Aorta (tissue), 5 donors: ENCODE measurements around the gene CYSTM1. TPM values are rescaled to one million over a fixed set of nuclear protein-coding genes. Genes with fewer than 3 reads are reported as not detected.

Experiments
- ATAC-seq: fragments of 200-7000 bp; cut with Tn5 transposase; one replicate; pipeline ENCODE4 v1.9.1; 2022; ENCODE audit warnings: moderate library complexity; ENCODE audit not compliant: low FRiP score
- DNase-seq, 2 donors: peaks; one replicate each; pipeline ENCODE4 v3.0.0-alpha.2; 2020
- H3K27ac ChIP-seq, 2 donors: one replicate each; pipeline ENCODE4 v1.5.1; 2013; ENCODE audit warnings: low read length in 2 of 2, mild to moderate bottlenecking in 2 of 2, moderate library complexity in 2 of 2, control low read depth in 1 of 2, inconsistent platforms in 1 of 2, low read depth in 1 of 2
- H3K27me3 ChIP-seq, 2 donors: one replicate each; pipeline ENCODE4 v1.6.1; 2013; ENCODE audit warnings: control low read depth in 1 of 2, low read length in 1 of 2, mild to moderate bottlenecking in 1 of 2, moderate library complexity in 1 of 2; ENCODE audit not compliant: insufficient read depth in 2 of 2, control insufficient read depth in 1 of 2
- H3K36me3 ChIP-seq, 2 donors: one replicate each; pipeline ENCODE4 v1.6.1; 2013; ENCODE audit warnings: control low read depth in 1 of 2, low read length in 1 of 2, mild to moderate bottlenecking in 1 of 2; ENCODE audit not compliant: insufficient read depth in 2 of 2, control insufficient read depth in 1 of 2
- H3K4me1 ChIP-seq, 2 donors: one replicate each; pipeline ENCODE4 v1.6.1; 2013; ENCODE audit warnings: low read length in 2 of 2, control low read depth in 1 of 2, mild to moderate bottlenecking in 1 of 2, moderate library complexity in 1 of 2; ENCODE audit not compliant: insufficient read depth in 2 of 2, control insufficient read depth in 1 of 2
- H3K4me3 ChIP-seq, 2 donors: one replicate each; pipeline ENCODE4 v1.5.1; 2013; ENCODE audit warnings: low read length in 2 of 2, control low read depth in 1 of 2, mild to moderate bottlenecking in 1 of 2
- H3K9me3 ChIP-seq: one replicate; pipeline ENCODE4 v1.6.1; 2013; ENCODE audit warnings: mild to moderate bottlenecking, low read length; ENCODE audit not compliant: control insufficient read depth
- WGBS, 2 donors: extraction: QIAGEN DNeasy Blood & Tissue Kit; methylation state at CpG; one replicate each; pipeline ENCODE4 v1.1.7; 2013; 5-methylcytosine and 5-hydroxymethylcytosine counted together
- intact Hi-C, 2 donors: fragments of 100-400 bp; cut with DNase I; formaldehyde crosslinking; loops; one replicate each; pipeline versions ENCODE4 v1.14.2 to v1.15.0; 2022
- polyA plus RNA-seq, 2 donors: library from polyadenylated mRNA; stranded (reverse); fragments of 200-250 nt; gene quantifications; one replicate each; pipeline ENCODE4 v1.2.3, GENCODE V29; 2013
- total RNA-seq, 2 donors: library from RNA; stranded (reverse); fragmentation: NEBNext Ultra II Directional; extraction: Animal tissue kit (Norgen Biotek cat#: 25700); gene quantifications; one replicate each; pipeline ENCODE4 v1.2.1, GENCODE V29; 2021
- donor health status: healthy with polysubstance abuse.
- donor health status: Bipolar disorder and iron deficiency.
- donor health status: DM: no; HTN: no; CAD: no.
- donor health status: DM: no; HTN: no; CAD: no.
- donor health status: DM: yes; HTN: yes; CAD: no.

Gene CYSTM1
- total and polyA plus RNA-seq, 4 donors, result 44.7 to 179 (median 64.8) TPM

DNA sequence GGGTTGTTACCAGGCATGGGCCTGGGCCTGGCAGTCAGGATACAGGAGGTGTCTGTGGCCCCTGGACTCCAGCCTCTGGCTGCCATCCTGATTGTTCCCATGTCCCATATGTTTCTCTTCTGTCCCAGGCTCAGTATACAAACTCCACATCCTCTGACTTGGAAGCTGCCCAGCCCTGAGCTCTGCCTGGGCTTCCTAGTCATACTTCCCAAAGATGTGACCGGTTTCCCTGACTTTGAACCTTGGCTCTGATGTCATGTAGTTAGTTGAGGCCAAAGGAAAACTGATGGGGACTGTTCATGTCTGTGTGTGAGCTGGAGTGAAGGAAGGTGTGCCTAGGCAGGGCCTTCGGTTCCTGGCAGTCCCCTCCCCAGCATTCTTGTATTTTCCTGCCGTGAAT is 50.4 kb downstream of the CYSTM1 start:
- DNase-seq, result no peak
- WGBS, 2 donors, result 84 to 92% methylated on average over 3 of the region's 3 CpGs
- H3K9me3 ChIP-seq, result no peaks in the 10 kb centered on the region
- H3K36me3 ChIP-seq, result no peaks in the 10 kb centered on the region
- H3K4me3 ChIP-seq, result no peak overlapping the region
- no peak overlapping the region for H3K27ac ChIP-seq
- no peaks in the 10 kb centered on the region for H3K4me1 ChIP-seq
- H3K27me3 ChIP-seq, result no peaks in the 10 kb centered on the region
- intact Hi-C loops, result no loop called here
- ATAC-seq, result no peak

DNA sequence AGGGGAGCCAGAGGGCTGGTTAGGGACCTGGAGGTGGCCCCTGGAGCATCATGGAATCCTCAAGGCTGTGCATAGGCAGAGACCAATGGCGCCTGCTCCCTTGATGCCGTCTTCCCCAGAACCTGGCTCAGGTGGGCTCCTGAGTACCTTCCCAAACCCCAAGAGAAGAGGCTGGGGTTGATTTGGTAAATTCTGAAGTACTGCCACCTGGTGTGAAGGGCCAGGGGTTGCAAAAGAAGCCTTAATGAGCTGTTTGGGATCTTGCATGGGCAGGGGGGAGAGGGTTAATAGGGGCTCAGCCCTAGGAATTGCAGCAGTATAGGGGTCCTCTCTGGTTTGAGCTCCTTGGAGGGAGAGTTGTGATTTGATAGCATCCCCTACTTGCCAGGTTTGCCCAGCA is 52.1 kb downstream of the CYSTM1 start:
- Histone ChIP-seq H3K27me3 (no peaks in the 10 kb centered on the region), H3K4me1 (no peaks in the 10 kb centered on the region), H3K9me3 (no peaks in the 10 kb centered on the region), H3K4me3 (no peak overlapping the region), H3K36me3 (no peaks in the 10 kb centered on the region), H3K27ac (no peak overlapping the region)
- intact Hi-C loops, result no loop called here
- ATAC-seq, result no peak
- 91 to 96% methylated on average over 2 of the region's 2 CpGs for WGBS, 2 donors
- DNase-seq, result no peak

DNA sequence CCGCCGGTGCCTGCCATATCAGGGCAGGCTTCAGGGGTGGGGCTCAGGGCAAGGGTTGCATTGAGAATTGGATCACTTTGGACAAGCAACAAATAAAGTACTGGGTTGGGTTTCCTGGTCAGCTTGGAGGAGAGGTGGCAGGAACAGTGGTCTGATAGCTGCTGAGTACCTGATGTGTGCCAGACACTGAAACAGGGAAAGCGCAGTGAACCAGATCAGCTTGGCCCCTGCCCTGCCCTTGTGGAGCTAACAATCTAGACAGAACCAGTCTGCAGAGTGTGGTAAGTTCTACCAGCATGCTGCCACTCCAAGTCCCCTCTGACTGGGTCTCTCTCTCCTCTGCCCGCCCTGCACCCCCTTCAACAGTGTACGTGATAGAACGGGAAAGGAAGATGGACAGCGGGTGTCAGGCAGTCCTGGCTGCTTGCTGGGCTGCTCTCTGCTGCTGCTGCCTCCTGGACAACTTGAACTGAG is 53.4 kb downstream of the CYSTM1 start:
- no peak overlapping the region for H3K27ac ChIP-seq
- DNase-seq (no peak), ATAC-seq (peak; percentile 7)
- no peaks in the 10 kb centered on the region for H3K9me3 ChIP-seq
- no peaks in the 10 kb centered on the region for H3K4me1 ChIP-seq
- 88 to 90% methylated on average over 7 of the region's 7 CpGs for WGBS, 2 donors
- no peak overlapping the region for H3K4me3 ChIP-seq
- H3K27me3 ChIP-seq, result no peaks in the 10 kb centered on the region
- no peaks in the 10 kb centered on the region for H3K36me3 ChIP-seq
- intact Hi-C loops, result no loop called here

DNA sequence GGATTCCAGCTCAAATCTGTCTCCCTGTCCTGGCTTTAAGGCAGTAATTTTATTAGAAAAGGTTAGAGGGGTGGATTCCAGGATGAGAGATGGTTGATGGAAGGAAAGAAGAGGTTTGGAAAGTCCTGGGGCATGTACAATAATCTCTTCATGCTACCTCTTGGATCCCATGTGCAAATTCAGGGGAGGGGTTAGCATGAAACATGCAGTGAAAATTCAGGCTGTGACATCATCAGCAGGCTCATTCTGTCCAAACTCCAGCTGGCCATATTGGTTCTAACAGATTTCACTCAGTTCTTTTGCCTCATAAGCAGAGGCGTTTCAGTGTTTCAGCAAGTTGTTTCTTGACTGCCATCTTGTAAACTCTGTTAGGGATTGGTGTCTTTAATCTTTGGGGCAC is 55.4 kb downstream of the CYSTM1 start:
- DNase-seq, result no peak
- H3K27ac ChIP-seq, result no peak overlapping the region
- H3K27me3 ChIP-seq, result no peaks in the 10 kb centered on the region
- no peak for ATAC-seq
- 93 to 95% methylated on average over 1 of the region's 1 CpG for WGBS, 2 donors
- H3K4me1 ChIP-seq, result no peaks in the 10 kb centered on the region
- no peak overlapping the region for H3K4me3 ChIP-seq
- intact Hi-C loops, result no loop called here
- no peaks in the 10 kb centered on the region for H3K9me3 ChIP-seq
- H3K36me3 ChIP-seq, result no peaks in the 10 kb centered on the region

DNA sequence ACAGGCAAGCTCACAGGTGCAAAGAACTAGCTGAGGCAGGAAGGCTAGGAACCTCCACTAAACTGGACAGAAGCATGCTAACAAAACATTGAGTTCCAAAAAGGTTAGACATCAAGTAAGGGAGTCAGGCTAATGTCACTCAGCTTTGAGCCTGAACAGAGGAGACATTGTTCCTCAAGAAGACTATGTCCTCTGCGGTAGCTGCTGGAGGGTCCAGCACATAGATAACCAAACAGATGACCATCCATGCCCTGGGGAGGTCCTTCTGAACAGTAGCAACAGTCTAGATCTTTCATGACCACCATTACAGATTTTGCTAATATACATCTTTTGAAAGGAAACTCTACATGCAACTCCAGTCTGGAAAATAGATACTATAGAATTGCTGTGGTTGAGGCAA is 57.7 kb downstream of the CYSTM1 start:
- no peak overlapping the region for H3K27ac ChIP-seq
- no peaks in the 10 kb centered on the region for H3K36me3 ChIP-seq
- no peak for DNase-seq
- 96 to 98% methylated on average over 1 of the region's 1 CpG for WGBS, 2 donors
- no peak overlapping the region for H3K4me3 ChIP-seq
- ATAC-seq, result no peak
- intact Hi-C loops, result no loop called here
- H3K4me1 ChIP-seq, result no peaks in the 10 kb centered on the region
- no peaks in the 10 kb centered on the region for H3K27me3 ChIP-seq
- no peaks in the 10 kb centered on the region for H3K9me3 ChIP-seq

DNA sequence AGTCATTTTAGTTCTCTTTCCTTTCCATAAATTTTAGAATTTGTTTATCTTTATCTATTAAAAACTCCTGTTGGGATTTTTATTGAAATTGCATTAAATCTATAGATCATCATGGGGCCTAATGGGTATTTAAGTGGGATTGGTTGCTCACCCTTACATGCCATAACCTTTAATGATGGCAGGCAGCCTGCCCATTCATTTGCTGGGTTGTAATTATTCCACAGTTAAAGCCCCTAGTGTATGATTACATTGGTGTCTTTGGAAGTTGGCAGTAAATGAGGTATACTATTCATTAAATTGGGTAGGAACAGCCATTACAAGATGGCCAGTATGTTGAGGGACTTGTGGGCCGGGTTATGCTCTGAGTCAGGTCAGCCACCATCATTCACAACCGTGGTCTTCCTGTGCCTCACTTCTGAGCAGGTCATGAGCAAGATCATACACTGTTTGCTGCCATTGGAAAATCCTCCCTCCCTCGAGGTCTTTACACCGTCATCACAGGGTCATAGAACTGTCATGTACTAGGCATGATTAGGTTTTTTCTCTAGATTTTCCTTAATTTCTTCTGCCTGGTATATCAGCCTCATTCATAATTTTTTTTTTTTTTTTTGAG is 59.5 kb downstream of the CYSTM1 start:
- H3K4me3 ChIP-seq, result no peak overlapping the region
- no peaks in the 10 kb centered on the region for H3K4me1 ChIP-seq
- no peaks in the 10 kb centered on the region for H3K27me3 ChIP-seq
- DNase-seq (no peak), ATAC-seq (no peak)
- H3K9me3 ChIP-seq, result no peaks in the 10 kb centered on the region
- no peaks in the 10 kb centered on the region for H3K36me3 ChIP-seq
- H3K27ac ChIP-seq, result no peak overlapping the region
- intact Hi-C loops, result no loop called here
- WGBS, 2 donors, result 92 to 94% methylated on average over 4 of the region's 4 CpGs

DNA sequence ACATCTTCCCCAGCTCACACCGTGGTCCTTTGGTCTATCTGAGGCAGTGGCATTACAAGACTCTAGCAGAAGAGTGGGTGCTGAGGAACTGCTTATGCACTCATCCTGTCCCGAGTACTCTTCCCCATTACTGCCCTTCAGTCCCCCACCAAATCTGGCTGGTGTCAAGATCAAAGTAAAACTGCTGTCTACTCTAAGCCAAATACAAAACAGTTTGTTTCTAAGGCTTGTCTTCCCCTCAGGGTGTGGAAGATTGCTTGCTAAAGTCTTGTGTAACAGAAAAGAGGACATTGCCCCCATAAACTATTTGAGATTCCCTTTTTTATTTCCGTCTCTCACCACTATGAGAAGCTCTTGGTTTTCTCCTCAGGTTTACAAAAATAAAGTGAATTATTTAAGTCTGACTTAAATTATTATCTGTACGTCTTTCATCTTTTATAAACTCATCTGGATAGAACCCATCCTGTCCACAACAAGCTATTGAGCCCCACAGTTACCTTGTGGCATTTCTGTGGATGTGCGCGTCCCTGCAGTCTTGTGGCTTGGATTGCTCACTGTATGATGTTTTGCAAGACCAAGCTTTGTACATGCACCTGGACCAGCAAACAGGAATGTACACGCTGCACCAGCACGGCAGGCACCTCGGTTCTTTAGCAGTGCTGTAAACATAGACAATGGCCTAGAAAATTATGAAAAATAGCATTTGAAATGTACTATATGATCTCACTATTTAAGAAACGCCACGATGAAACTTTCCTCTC is 61.0 kb downstream of the CYSTM1 start:
- H3K4me1 ChIP-seq, result no peaks in the 10 kb centered on the region
- ATAC-seq (no peak), DNase-seq (no peak)
- no peaks in the 10 kb centered on the region for H3K36me3 ChIP-seq
- H3K4me3 ChIP-seq, result no peak overlapping the region
- no peaks in the 10 kb centered on the region for H3K27me3 ChIP-seq
- no peaks in the 10 kb centered on the region for H3K9me3 ChIP-seq
- intact Hi-C loops, result no loop called here
- no peak overlapping the region for H3K27ac ChIP-seq
- WGBS, 2 donors, result 89 to 90% methylated on average over 11 of the region's 11 CpGs

DNA sequence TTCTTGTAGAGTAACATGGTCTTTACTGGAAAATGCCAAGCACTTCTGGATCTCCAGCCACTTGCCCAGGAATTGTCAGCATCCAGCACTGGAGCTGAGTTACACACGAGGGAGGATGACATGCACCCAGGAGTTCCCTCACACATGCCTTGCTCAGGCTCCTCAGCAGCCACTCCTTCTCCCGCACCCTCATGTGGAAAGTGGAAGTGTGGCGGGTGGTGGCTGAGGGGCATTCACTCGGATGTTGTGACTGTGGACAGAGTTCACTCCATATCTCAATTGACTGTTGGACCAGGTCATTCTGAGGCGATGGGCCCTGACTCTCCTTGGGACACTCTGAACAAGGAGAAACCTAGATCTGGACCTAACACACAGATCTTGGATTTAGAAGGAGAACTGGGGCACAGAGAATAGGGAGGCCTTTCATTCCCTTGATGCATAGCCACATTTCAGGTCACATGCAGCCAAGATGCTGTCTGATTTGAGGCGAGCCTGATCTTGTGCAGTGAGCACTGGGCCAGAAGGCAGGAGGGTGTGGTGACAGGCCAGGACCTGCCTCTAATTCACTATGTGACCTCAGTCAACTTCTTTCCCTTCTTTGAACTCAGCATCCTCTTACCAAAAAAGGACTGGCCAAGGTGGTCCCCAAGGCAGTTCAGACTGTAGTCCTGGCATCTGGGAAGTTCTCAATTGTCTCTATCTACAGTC is 62.1 kb downstream of the CYSTM1 start:
- Histone ChIP-seq H3K9me3 (no peaks in the 10 kb centered on the region), H3K4me1 (no peaks in the 10 kb centered on the region), H3K27ac (no peak overlapping the region), H3K4me3 (no peak overlapping the region), H3K27me3 (no peaks in the 10 kb centered on the region), H3K36me3 (no peaks in the 10 kb centered on the region)
- WGBS, 2 donors, result 89 to 90% methylated on average over 6 of the region's 6 CpGs
- intact Hi-C loops, result no loop called here
- ATAC-seq (no peak), DNase-seq (no peak)
